Rectal smooth muscle tissue (tissue), 1 donor: ENCODE data around the gene TRIM46.
"Not testable (repeated sequence)": the region's sequence is repeated elsewhere in the genome, so short reads cannot be mapped to it uniquely, and the experiment has no call there.

Source experiments
- H3K27ac ChIP-seq: one replicate; pipeline ENCODE4 v1.7.0; 2013; ENCODE audit warnings: low read depth, low read length, inconsistent platforms
- H3K27me3 ChIP-seq: one replicate; pipeline ENCODE4 v1.7.0; 2013; ENCODE audit warnings: low read length; ENCODE audit not compliant: control insufficient read depth, insufficient read depth
- H3K36me3 ChIP-seq: one replicate; pipeline ENCODE4 v1.7.0; 2013; ENCODE audit warnings: low read length; ENCODE audit not compliant: control insufficient read depth, insufficient read depth
- H3K4me1 ChIP-seq: one replicate; pipeline ENCODE4 v1.7.0; 2013; ENCODE audit warnings: low read length; ENCODE audit not compliant: control insufficient read depth, insufficient read depth
- H3K4me3 ChIP-seq: one replicate; pipeline ENCODE4 v1.7.0; 2013; ENCODE audit warnings: low read length
- H3K9ac ChIP-seq: one replicate; pipeline ENCODE4 v1.7.0; 2013; ENCODE audit warnings: low read length

The TRIM46 gene

GRCh38 chr1:155210314-155211104 lies 36.9 kb downstream of the TRIM46 start:
- Histone ChIP-seq H3K4me3 (no peak overlapping the region), H3K27me3 (no peaks in the 10 kb centered on the region), H3K9ac (no peak overlapping the region)

GRCh38 chr1:155211381-155212050 lies 37.9 kb downstream of the TRIM46 start:
- peaks cover 18% of the 10 kb centered on the region for H3K4me1 ChIP-seq
- not testable (repeated sequence) for H3K4me3 ChIP-seq, H3K36me3 ChIP-seq, H3K27me3 ChIP-seq, H3K27ac ChIP-seq, H3K9ac ChIP-seq

More at GRCh38 chr1:155210314-155211104, 36.9 kb downstream of the TRIM46 start:
- Histone ChIP-seq H3K4me1 (peaks cover 21% of the 10 kb centered on the region), H3K27ac (no peak overlapping the region), H3K36me3 (no peaks in the 10 kb centered on the region)

DNA sequence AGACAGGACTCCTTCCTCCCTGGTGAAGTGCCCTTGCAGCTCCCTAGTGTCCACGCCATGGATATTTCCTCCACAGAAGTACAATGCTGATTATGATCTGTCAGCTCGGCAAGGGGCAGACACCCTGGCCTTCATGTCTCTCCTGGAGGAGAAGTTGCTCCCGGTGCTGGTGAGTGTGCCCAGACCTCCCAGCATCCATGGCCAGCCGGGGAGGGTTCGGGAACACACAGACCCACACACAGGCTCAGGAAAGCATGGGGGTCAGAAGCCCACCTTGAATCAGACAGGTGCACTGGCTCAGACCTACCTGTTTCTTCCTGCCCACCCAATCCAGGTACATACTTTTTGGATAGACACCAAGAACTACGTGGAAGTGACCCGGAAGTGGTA lies 38.4 kb downstream of the TRIM46 start:
- not testable (repeated sequence) for H3K9ac ChIP-seq, H3K27ac ChIP-seq, H3K27me3 ChIP-seq, H3K4me3 ChIP-seq, H3K36me3 ChIP-seq
- peaks cover 16% of the 10 kb centered on the region for H3K4me1 ChIP-seq

DNA sequence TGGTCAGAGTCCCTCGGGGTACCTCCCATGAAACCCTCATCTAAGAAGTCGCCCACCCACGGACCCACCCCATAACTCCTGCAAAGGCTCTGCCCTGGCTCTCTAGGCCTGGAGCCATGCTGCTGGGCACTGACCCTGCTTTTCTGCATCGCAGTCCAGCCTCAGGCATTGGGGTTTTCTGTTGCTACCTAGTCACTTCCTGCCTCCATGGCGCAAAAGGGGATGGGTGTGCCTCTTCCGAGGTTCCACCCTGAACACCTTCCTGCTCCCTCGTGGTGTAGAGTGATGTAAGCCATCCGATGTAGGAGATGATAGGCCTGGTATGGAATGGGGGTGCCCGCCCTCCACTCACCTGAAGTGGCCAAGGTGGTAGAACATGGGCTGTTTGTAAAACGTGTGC lies 41.1 kb downstream of the TRIM46 start:
- H3K4me1 ChIP-seq, H3K27me3 ChIP-seq, H3K36me3 ChIP-seq, H3K4me3 ChIP-seq, H3K9ac ChIP-seq, H3K27ac ChIP-seq: not testable (repeated sequence)

- Histone ChIP-seq H3K27ac (no peak overlapping the region), H3K4me3 (no peak overlapping the region), H3K36me3 (no peaks in the 10 kb centered on the region), H3K9ac (no peak overlapping the region), H3K4me1 (no peaks in the 10 kb centered on the region), H3K27me3 (no peaks in the 10 kb centered on the region)
Observed at GRCh38 chr1:155218854-155219591, 45.4 kb downstream of the TRIM46 start.

- no peaks in the 10 kb centered on the region for H3K4me1 ChIP-seq
- no peaks in the 10 kb centered on the region for H3K27me3 ChIP-seq
- H3K27ac ChIP-seq, result no peak overlapping the region
- H3K4me3 ChIP-seq, result no peak overlapping the region
- H3K9ac ChIP-seq, result no peak overlapping the region
- no peaks in the 10 kb centered on the region for H3K36me3 ChIP-seq
Observed at GRCh38 chr1:155219592-155220031, 46.0 kb downstream of the TRIM46 start.

DNA sequence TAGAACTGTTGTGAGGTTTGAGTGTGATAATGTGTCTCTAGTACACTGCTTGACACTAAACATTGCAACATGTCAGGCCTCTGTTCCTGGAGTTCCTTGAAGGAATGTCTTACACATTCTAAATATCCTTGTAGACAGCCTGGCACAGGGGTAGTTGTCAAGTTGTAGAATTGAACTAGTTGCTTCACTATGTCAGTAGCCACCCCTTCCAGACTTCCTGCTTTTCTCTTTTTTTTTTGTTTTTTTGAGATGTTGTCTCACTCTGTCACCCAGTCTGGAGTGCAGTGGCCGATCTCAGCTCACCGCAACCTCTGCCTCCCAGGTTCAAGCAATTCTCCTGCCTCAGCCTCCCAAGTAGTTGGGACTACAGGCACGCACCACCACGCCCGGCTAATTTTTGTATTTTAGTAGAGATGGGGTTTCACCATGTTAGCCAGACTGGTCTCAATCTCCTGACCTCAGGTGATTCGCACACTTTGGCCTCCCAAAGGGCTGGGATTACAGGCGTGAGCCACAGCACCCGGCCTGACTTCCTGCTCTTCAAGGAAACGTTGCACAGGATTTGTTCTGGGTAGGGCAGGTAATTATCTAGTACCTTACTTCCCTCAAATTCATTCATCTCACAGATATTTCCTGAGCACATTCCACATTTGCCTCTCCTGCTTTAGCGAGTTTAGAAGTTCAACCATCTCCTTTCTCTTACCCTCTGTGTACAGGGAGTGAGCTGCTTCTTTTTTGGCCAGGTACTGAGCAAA lies 46.7 kb downstream of the TRIM46 start:
- not testable (repeated sequence) for H3K27me3 ChIP-seq, H3K36me3 ChIP-seq, H3K27ac ChIP-seq, H3K9ac ChIP-seq, H3K4me3 ChIP-seq, H3K4me1 ChIP-seq

GRCh38 chr1:155223047-155223446 lies 49.4 kb downstream of the TRIM46 start:
- H3K4me3 ChIP-seq, result no peak overlapping the region
- peaks cover 11% of the 10 kb centered on the region for H3K4me1 ChIP-seq
- H3K36me3 ChIP-seq, result no peaks in the 10 kb centered on the region
- no peak overlapping the region for H3K9ac ChIP-seq
- no peaks in the 10 kb centered on the region for H3K27me3 ChIP-seq
- no peak overlapping the region for H3K27ac ChIP-seq

GRCh38 chr1:155225404-155225759 lies 51.7 kb downstream of the TRIM46 start:
- not testable (repeated sequence) for H3K9ac ChIP-seq, H3K36me3 ChIP-seq, H3K27me3 ChIP-seq, H3K4me3 ChIP-seq
- H3K27ac ChIP-seq, result peak overlapping the region; percentile 1
- peaks cover 13% of the 10 kb centered on the region for H3K4me1 ChIP-seq

DNA sequence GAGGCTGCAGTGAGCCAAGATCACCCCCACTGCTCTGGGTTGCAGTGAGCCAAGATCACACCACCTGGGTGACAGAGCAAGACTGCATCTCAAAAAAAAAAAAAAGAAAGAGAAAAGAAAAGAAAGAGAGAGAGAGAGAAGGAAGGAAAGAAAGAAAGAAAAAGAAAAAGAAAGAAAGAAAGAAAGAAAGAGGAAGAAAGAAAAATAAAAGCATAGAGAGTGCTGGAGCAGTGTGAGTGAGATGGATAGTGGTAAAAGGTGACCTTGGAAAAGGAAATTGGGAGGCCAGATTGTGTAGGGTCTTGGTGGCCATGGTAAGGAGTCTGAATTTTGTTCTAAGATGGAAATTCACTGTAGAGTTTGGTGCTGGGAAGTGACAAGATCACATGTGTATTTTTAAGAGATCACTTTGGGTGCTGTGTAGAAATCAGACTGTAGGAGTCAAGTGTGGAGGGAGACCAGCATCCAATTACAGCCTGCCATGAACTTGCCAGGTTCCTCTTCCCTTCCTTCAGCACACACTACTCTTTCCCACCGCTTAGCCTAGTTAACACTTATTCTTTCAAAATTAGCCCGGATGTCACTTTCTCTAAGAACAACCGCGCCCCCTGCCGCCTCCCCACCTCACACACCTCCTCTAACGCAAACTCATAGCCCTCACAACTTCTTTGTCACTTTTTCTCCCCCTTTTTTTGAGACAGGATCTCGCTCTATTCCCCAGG lies 52.7 kb downstream of the TRIM46 start:
- peak overlapping the region; percentile 68 for H3K4me3 ChIP-seq
- H3K27me3 ChIP-seq, result no peaks in the 10 kb centered on the region
- H3K4me1 ChIP-seq, result peaks cover 16% of the 10 kb centered on the region
- peak overlapping the region; percentile 29 for H3K9ac ChIP-seq
- no peaks in the 10 kb centered on the region for H3K36me3 ChIP-seq
- peak overlapping the region; percentile 79 for H3K27ac ChIP-seq

DNA sequence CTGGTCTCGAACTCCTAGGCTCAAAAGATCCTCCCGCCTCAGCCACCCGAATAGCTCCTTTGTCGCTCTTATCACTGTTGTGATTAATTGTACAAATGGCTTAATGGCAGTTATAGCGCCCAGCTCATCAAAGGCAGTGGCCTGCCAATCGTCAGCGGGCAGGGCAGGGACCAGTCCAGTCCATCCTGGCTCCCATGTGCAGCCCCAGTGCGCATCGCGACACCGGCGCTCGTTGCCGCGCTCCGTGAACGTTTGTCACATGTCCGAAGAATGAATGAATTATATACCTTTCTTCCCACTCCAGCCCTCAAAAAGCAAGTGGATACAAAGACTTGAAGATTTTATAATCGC lies 53.2 kb downstream of the TRIM46 start:
- Histone ChIP-seq H3K4me1 (peaks cover 19% of the 10 kb centered on the region), H3K27me3 (no peaks in the 10 kb centered on the region), H3K4me3 (peak overlapping the region; percentile 68), H3K9ac (peak overlapping the region; percentile 29), H3K27ac (peak overlapping the region; percentile 79), H3K36me3 (no peaks in the 10 kb centered on the region)
